Hippocampal formation (tissue), 2 donors: ENCODE results near the gene MAP3K10.
A peak's percentile ranks its signal among the peaks of the same experiment; 100 is the strongest.
"Not testable (repeated sequence)": the region's sequence is repeated elsewhere in the genome, so short reads cannot be mapped to it uniquely, and the experiment has no call there.

ENCODE experiments used
- DNase-seq, 2 donors: peaks; one replicate each; lab custom pipeline; 2025; lab: John Stamatoyannopoulos, UW

MAP3K10 gene

DNA sequence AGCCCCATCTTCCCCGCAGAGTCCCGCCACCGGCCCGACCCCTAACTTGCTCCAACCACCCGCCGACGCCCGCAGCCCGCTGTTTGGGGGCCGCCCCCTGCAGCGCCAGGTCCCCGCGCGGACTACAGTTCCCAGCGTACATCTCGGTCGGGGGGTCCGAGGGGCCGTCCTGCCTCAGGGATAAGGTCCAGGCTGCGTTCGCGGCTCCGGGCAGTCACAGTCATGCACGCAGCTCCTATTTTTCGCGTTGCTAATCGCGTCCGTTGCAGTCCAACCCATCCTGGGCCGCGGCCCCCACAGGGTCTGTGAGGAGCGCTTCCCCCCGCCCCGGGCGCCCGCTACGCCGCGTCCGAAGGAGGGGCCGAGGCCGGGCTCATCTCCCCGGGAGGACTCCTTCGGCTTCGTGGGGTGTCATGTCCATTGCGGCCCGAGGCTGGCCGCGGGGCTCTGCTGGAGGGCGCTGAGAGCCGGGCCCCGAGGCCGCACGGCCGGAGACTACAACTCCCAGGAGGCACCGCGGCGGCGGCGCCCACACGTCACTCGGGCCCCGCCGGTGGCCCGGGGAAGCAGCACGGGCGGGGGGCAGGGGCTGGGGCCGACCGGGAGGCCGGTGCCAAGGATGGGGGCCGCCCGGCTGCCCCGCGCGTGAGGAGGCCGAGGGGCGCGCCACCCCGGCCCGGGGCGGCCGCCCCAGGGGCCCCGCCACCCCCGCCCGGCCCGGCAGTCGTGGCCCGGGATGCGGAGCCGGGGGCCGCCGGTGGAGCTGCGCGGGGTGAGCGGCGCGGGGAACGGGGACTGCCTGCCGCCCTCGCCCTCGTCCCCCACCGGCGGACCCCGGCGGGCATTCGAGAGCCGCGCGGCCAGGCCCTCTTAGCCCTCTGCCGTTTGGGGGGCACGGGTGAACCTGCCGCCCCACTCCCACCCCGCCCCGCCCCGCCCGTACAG, at the start of gene MAP3K10:
Gene MAP3K10 (plus strand): TSS at position 536 of the 945 bp plus-strand sequence. CDS start 606 bp downstream, outside the sequence.
- DNase-seq = peak; percentile 74 to 75

GRCh38 chr19:40141551-40141950, 49.7 kb upstream of the MAP3K10 start:
- no peak for DNase-seq

DNA sequence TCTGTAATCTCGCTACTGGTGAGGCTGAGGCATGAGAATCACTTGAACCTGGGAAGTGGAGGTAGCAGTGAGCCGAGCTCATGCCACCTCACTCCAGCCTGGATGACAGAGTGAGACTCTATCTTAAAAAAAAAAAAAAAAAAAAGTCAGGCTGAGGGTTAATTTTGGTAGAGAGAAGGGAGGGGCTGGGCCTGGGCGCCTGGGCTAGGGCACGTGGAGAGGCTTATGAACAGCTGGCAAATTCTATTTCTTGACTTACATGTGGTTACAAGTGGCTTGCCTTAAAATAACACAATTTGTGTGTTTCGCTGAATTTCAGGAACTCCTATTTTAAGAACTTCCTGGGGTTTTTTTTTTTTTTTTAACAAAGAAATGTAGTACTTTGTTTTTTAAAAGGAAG, 47.6 kb upstream of the MAP3K10 start:
- DNase-seq = peak in 1 of 2 donors; percentile 5

DNA sequence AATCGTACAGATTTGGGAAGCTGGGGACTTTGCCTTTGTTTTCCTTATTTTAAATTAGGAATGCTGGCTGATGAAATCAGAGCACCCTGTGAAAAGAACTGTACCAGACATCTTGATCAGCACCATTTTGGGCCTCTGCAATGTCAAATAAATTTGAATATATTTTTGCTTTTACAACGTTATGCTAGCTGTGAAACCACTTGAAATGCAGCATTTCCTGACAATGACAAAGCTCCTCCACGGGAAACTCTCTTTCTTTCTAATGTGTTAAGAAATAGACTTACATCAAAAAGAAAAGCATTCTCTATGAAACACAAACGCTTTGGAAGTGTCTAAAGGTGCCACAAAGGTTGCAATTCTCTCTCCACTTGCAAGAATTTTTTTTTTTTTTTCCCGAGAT, 47.1 kb upstream of the MAP3K10 start:
- no peak for DNase-seq

DNA sequence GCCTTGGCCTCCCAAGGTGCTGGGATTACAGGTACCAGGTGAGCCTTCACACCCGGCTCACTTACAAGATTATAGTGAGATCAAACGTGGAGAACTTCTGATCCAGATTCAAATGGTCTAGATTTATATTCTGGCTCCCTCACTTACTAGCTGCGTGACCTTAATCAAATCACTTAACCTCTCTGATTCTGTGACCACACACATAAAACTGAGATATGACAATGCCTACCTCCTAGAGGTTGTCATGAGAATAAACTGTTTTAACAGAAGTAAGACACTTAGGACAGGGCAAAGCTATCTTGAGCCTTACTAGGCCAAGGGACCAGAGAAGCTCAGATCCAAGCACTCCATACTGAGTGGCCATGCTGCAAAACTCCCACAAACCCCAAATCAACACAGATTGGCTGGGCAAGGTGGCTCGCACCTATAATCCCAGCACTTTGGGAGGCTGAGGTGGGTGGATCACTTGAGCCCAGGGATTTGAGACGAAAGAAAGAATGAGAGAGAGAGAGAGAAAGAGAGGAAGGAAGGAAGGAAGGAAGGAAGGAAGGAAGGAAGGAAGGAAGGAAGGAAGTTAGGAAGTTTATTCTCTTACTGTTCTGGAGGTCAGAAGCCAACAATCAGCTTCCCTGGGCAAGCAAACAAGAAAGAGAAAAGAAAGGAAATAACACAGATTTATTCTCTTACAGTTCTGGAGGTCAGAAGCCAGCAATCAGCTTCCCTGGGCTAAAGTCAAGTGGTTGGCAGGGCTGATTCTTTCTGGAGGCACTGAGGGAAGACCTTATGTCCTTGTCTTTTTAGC, 46.1 kb upstream of the MAP3K10 start:
- no peak for DNase-seq

DNA sequence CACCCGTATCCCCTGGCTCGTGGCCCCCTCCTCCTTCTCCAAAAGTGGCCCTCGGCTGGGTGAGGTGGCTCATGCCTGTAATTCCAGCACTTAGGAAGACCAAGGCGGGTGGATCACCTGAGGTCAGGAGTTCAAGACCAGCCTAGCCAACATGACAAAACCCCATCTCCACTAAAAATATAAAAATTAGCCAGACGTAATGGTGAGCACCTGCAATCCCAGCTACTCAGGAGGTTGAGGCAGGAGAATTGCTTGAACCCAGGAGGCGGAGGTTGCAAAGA, 45.5 kb upstream of the MAP3K10 start:
- not testable (repeated sequence) for DNase-seq

GRCh38 chr19:40147338-40147692, 43.9 kb upstream of the MAP3K10 start:
- no peak for DNase-seq

DNA sequence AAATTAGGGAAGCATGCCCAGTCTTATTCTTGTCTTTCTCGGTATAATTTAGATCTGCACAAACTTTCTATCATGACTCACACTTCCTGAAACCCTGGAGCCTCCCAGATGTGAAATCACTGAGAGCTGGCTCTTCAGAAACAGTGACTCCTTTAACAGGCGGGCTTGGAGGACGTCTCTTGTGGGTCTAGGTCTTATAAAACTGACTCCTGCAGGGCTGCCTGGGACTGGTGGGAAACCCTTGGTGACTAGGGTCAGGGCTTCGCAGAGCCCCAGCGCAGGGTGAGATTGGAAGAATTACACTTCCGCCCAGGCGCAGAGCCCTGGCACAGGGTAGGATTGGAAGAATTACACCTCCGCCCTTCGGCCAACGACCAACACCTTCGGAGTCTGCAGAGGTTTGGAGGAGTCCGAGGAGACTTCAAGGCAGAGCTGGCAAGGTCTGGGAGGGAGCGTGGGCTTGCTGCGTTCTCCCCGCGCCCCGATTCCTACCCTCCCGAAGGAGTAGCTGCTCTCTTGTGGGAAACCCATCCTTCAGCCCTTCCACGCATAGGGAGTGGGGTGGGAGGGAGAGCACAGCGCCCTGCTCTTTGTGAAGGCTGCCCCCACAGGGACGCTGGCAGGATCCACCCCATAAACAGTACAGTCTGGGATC, 43.4 kb upstream of the MAP3K10 start:
- no peak for DNase-seq

GRCh38 chr19:40149501-40149900, 41.7 kb upstream of the MAP3K10 start:
- DNase-seq = no peak

GRCh38 chr19:40150170-40150569, 41.1 kb upstream of the MAP3K10 start:
- no peak for DNase-seq

DNA sequence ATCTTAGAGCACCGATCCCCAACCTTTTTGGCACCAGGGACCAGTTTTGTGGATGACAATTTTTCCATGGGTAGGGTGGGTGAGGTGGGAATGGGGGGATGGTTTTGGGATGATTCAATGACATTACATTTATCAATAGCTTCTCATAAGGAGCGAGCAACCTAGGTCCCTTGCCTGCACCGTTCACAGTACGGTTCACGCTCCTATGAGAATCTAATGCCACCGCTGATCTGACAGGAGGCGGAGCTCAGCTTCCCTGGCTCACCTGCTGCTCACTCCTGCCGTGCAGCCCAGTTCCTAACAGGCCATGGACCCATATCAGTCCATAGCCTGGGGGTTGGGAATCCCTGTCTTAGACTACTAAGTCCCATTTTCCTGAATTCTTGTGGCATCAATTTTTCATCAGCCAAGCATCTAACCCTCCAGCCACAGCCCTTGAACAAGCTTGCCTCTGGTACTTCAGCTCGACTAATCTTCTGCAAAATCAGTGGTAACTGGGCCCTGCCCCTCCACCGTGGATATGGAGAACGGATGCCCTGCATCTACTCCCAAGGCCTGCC, 37.0 kb upstream of the MAP3K10 start:
- DNase-seq = no peak

GRCh38 chr19:40155749-40156265, 35.4 kb upstream of the MAP3K10 start:
- peak in 1 of 2 donors; percentile 56 for DNase-seq

GRCh38 chr19:40157059-40157458, 34.2 kb upstream of the MAP3K10 start:
- DNase-seq = no peak

- no peak for DNase-seq
These were observed 31.5 kb upstream of the MAP3K10 start for GRCh38 chr19:40159744-40160143.

- DNase-seq = no peak
These were observed 29.1 kb upstream of the MAP3K10 start for GRCh38 chr19:40162104-40162503.

- DNase-seq = no peak
These were observed 27.6 kb upstream of the MAP3K10 start for GRCh38 chr19:40163541-40164129.

- DNase-seq = peak in 1 of 2 donors; percentile 21
These were observed 25.8 kb upstream of the MAP3K10 start for GRCh38 chr19:40165362-40165937.

DNA sequence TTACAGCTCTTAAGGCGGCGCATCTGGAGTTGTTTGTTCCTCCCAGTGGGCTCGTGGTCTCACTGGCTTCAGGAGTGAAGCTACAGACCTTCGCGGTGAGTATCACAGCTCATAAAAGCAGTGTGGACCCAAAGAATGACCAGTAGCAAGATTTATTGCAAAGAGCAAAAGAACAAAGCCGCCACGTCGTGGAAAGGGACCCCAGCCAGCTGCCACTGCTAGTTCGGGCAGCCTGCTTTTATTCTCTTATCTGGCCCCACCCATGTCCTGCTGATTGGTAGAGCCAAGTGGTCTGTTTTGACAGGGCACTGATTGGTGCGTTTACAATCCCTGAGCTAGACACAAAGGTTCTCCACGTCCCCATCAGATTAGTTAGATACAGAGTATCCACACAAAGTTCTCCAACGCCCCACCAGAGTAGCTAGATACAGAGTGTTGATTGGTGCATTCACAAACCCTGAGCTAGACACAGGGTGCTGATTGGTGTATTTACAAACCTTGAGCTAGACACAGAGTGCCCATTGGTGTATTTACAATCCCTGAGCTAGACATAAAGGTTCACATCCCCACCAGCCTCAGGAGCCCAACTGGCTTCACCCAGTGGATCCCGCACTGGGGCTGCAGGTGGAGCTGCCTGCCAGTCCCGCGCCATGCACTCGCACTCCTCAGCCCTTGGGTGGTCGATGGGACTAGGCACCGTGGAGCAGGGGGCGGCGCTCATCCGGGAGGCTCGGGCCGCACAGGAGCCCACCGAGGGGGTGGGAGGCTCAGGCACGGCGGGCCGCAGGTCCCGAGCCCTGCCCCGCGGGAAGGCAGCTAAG, 21.5 kb upstream of the MAP3K10 start:
- DNase-seq = not testable (repeated sequence)

- DNase-seq = not testable (repeated sequence)
These were observed 20.8 kb upstream of the MAP3K10 start for GRCh38 chr19:40170303-40170989.

GRCh38 chr19:40171293-40171692, 19.9 kb upstream of the MAP3K10 start:
- not testable (repeated sequence) for DNase-seq
